ENCODE measurements around the gene NKX2-4.

NKX2-4 gene

DNA sequence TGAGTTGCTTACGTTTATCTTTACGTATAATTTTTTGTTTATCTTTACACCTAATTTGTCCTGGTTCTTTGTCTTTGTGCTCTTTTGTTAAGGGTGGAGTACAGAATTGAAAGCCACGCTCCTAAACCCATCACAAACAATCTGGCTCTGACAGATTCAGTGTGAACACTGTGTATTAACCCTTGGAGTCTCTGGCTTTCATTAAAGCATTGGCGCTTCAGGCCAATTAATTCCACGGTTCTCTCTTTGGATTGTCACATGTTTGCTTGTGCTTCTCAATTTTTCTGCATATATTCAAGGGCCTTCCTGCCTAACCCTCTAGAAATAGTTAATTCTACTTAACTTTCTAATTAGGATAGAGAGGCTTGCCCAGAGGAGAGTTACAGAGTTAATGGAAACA is 38.6 kb downstream of the NKX2-4 start:
- no peak for DNase-seq (ENCODE audit: low read depth)

DNA sequence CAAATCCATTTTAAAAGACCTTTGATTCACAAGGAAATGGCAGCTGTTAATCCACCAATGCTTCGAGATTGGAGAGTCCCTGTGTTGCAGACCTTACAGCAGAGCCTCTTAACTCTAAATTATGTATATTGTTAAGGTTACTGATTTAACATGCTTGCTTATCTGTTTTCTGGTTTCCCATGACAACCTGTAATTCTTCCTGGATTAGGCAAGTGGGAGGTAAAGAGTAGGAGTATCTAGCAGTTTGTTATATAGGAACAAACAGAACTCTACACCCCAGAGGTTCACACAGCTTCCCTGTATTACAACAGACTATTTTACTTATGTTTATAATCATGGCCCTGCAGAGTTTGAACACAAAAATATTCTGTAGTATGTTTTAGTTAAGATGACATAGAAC is 39.5 kb downstream of the NKX2-4 start:
- DNase-seq (ENCODE audit: low read depth), result no peak

DNA sequence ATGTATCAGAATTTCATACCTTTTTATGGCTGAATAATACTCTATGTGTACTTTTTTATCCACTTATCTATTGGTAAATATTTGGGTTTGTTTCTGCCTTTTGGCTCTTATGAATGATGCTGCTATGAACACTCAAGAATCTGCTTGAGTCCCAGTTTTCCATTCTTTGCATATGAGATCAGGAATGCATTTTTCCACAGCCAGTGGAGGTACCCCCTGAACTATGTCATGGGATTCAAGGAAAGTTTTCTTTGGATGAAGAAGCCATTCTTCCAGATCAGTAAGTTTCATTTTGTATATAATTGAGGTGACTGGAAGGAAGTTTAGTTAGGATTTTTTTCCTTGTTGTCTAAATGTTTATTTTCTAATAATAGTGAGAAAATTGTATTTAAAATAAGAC is 40.9 kb downstream of the NKX2-4 start:
- no peak for DNase-seq (ENCODE audit: low read depth)

GRCh38 chr20:21355981-21356380 is 41.3 kb downstream of the NKX2-4 start:
- no peak for DNase-seq (ENCODE audit: low read depth)

- peak; percentile 58 for DNase-seq (ENCODE audit: low read depth)
Measured at GRCh38 chr20:21353236-21353635, 44.1 kb downstream of the NKX2-4 start.

DNA sequence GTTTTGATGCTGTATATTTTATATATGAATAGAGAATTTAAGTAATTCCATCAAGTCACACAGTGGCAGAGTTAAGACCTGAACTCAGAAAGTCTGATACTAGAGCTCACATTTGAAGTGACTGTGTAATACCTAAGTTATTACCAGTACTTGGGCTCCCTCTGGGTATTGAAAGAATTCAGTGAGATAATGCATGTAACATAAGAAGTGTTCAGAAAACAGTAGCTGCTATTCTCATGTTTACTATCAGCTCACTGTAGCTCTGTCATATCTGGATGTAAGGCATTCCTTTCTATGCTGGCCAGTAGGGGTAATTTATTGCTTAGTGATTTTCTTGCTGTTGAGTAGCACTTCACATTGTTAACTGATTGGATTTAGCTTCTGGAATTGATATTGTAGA is 44.6 kb downstream of the NKX2-4 start:
- DNase-seq (ENCODE audit: low read depth), result peak; percentile 43

All from HS-5 (cell line).